GM15510 (cell line): ENCODE measurements around the gene PON1.

ENCODE experiments used
- POLR2A ChIP-seq: IDR thresholded peaks from 3 replicates; pipeline ENCODE4 v1.6.1; 2011; ENCODE audit warnings: borderline replicate concordance; ENCODE audit not compliant: insufficient read length; ENCODE audit errors: extremely low read depth

Gene PON1

DNA sequence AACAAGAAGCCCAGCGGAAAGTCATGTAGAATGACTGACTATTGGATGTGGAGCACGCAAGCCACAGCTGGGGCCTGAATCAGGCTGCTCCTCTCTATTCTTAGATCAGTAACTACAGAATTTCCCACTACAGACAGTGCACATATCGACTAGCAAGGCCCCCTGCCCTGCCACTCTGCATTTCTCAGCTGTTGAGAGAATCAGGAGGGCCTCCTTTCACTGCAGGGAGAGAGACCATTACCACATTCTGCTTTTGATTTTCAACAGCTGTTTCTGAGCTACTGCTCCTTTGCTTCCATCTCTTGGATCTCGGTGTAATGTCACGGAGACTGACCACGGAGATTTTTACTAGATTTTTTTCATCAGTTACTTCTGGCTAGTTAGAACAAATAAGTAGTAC is 73.8 kb downstream of the PON1 start:
- no peak for TF ChIP-seq POLR2A
